Keratinocyte (primary cell): Measurements from ENCODE around the gene C2CD5.

ENCODE experiments used
- EZH2 ChIP-seq: IDR thresholded peaks from one replicate; pipeline ENCODE4 v1.6.1; 2012; ENCODE audit warnings: inconsistent platforms, mild to moderate bottlenecking, low read length, moderate library complexity
- TF ChIP-seq, protein P1 (sequence below), 3 experiments: IDR thresholded peaks in 1 of 3; conservative IDR thresholded peaks in 1 of 3; optimal IDR thresholded peaks in 1 of 3; 2 replicates in 2 of 3; 3 replicates in 1 of 3; pipeline versions ENCODE3 to v1.5.1; 2011; ENCODE audit warnings: low read length in 3 of 3, mild to moderate bottlenecking in 3 of 3, moderate library complexity in 2 of 3, control low read depth in 1 of 3, inconsistent platforms in 1 of 3; ENCODE audit not compliant: insufficient read depth in 2 of 3; ENCODE audit errors: extremely low read depth in 1 of 3

DNA sequence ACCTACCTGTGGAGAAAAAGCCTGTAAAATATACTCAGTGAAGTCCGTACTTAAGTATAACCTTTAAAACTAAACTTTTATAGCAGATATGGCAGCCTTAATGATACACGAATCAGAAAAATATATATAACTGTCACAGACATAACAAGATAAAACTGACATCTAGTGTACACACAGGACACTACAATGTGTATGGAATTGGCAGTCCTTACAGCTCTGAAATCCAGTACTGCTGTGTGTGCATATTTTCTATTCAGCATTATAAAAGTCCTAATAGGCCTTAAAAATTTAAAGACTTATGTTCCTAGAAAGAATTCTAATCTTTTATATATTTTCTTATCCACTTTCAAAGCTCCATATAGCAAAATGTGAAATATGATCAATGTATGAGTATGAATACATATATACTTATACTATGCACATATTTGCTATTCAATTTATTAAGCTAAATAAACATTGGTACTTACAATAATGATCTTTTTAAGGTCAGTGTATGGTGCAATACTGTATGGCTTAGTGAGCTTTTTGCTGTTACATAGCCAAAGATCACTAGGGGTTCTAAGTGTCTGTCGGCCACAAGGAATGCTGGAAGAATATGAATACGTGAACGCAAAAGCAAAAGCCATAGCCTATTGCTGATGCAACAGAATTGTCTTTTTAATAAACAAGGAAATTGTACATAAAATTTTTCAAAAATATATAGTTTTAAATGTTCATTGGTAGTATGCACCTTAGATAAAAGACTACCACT lies 69.2 kb downstream of the C2CD5 start:
- TF ChIP-seq, protein P1, sequence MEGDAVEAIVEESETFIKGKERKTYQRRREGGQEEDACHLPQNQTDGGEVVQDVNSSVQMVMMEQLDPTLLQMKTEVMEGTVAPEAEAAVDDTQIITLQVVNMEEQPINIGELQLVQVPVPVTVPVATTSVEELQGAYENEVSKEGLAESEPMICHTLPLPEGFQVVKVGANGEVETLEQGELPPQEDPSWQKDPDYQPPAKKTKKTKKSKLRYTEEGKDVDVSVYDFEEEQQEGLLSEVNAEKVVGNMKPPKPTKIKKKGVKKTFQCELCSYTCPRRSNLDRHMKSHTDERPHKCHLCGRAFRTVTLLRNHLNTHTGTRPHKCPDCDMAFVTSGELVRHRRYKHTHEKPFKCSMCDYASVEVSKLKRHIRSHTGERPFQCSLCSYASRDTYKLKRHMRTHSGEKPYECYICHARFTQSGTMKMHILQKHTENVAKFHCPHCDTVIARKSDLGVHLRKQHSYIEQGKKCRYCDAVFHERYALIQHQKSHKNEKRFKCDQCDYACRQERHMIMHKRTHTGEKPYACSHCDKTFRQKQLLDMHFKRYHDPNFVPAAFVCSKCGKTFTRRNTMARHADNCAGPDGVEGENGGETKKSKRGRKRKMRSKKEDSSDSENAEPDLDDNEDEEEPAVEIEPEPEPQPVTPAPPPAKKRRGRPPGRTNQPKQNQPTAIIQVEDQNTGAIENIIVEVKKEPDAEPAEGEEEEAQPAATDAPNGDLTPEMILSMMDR (optimal IDR thresholded peaks at IDR 0.05 in 1 of 3, IDR thresholded peaks at IDR 0.05 in 1 of 3, conservative IDR thresholded peaks at IDR 0.05 in 1 of 3; ENCODE audit: extremely low read depth in 1 of 3, insufficient read depth in 2 of 3, low read length in 3 of 3) = no peak
- TF ChIP-seq EZH2 = no peak
